GM19351 (cell line): ENCODE measurements around the gene MAVS.

Experiments used
- ATAC-seq: cut with Tn5 transposase; IDR thresholded peaks from one replicate; pipeline ENCODE4 v1.9.1; 2021; ENCODE audit warnings: mild to moderate bottlenecking, moderate library complexity; ENCODE audit not compliant: unreplicated experiment

Gene MAVS

GRCh38 chr20:3847429-3847940 is 851 bp downstream of the MAVS start:
- ATAC-seq: no peak

GRCh38 chr20:3848565-3848964 is 1.9 kb downstream of the MAVS start:
- no peak for ATAC-seq

- no peak for ATAC-seq
These were observed 7.8 kb downstream of the MAVS start for GRCh38 chr20:3854462-3854871.

GRCh38 chr20:3857405-3857804 is 10.8 kb downstream of the MAVS start:
- ATAC-seq: no peak

GRCh38 chr20:3858689-3859088 is 12.1 kb downstream of the MAVS start:
- ATAC-seq: no peak

GRCh38 chr20:3861191-3861590 is 14.6 kb downstream of the MAVS start:
- no peak for ATAC-seq

GRCh38 chr20:3862333-3862732 is 15.7 kb downstream of the MAVS start:
- ATAC-seq: no peak

- ATAC-seq: no peak
These were observed 16.7 kb downstream of the MAVS start for GRCh38 chr20:3863317-3863716.

- no peak for ATAC-seq
These were observed 17.9 kb downstream of the MAVS start for GRCh38 chr20:3864518-3864917.

- ATAC-seq: no peak
These were observed 18.7 kb downstream of the MAVS start for GRCh38 chr20:3865152-3865886.

- ATAC-seq: no peak
These were observed 19.3 kb downstream of the MAVS start for GRCh38 chr20:3865887-3866407.

- ATAC-seq: no peak
These were observed 19.8 kb downstream of the MAVS start for GRCh38 chr20:3866464-3866863.

GRCh38 chr20:3867802-3868201 is 21.2 kb downstream of the MAVS start:
- ATAC-seq: no peak

- ATAC-seq: no peak
These were observed 23.4 kb downstream of the MAVS start for GRCh38 chr20:3869839-3870634.

- no peak for ATAC-seq
These were observed 25.1 kb downstream of the MAVS start for GRCh38 chr20:3871550-3872265.

GRCh38 chr20:3873507-3873906 is 26.9 kb downstream of the MAVS start:
- ATAC-seq: no peak

GRCh38 chr20:3874194-3874844 is 27.7 kb downstream of the MAVS start:
- no peak for ATAC-seq

- no peak for ATAC-seq
These were observed 28.8 kb downstream of the MAVS start for GRCh38 chr20:3875378-3875974.

- ATAC-seq: no peak
These were observed 29.4 kb downstream of the MAVS start for GRCh38 chr20:3876000-3876399.

- ATAC-seq: no peak
These were observed 30.0 kb downstream of the MAVS start for GRCh38 chr20:3876676-3877075.
